GM18499 (cell line): Measurements from ENCODE around the gene HSPE1.

Experiments
- ATAC-seq: cut with Tn5 transposase; IDR thresholded peaks from one replicate; pipeline ENCODE4 v1.9.1; 2021; ENCODE audit warnings: moderate number of reproducible peaks; ENCODE audit not compliant: insufficient read depth, unreplicated experiment

The HSPE1 gene

DNA sequence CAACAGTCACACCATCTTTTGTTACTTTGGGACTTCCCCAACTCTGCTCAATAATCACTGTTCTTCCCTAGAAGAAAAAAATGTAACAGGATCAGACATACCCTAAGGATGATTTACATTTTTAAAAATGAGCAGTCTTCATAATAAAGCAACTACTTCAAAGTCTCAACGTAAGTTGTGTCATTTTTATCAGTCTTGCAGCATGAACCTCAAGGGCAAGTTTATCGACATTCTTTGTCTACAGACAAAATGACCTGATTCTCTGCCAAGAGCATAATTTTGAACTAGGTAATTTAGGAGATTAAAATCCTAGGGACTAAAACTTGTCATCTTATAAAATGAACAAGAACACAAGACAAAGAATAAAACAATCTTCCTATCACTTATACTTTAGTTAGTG is 2.9 kb upstream of the HSPE1 start:
- ATAC-seq = no peak

DNA sequence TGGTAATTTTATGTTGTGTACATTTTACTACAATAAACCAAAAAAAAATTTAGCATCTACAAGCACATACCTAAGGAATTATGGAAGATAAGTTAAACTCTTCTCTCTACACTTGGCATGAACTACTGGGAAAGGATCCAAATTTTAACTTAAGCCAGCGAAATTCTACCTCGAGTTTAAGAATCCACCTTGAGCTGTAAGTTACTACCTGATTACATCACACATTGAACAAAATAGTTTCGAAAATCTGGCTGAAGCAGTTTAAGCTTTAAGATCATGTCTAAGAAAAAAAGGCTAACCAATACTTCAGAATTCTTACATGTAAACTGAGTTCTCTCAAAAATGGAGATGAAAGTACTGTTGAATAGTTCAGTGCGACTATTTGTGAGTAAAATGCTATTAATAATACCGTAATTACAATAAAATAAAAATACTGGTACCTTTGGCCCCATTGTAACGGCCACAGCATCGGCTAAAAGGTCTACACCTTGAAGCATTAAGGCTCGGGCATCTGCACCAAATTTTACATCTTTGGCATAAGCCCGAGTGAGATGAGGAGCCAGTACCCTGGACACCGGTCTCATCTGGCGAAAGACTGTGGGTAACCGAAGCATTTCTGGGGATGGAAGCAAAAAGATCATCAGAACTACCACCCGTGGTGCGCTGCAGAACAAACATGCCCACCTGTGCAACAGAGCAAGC is 1.8 kb upstream of the HSPE1 start:
- no peak for ATAC-seq

DNA sequence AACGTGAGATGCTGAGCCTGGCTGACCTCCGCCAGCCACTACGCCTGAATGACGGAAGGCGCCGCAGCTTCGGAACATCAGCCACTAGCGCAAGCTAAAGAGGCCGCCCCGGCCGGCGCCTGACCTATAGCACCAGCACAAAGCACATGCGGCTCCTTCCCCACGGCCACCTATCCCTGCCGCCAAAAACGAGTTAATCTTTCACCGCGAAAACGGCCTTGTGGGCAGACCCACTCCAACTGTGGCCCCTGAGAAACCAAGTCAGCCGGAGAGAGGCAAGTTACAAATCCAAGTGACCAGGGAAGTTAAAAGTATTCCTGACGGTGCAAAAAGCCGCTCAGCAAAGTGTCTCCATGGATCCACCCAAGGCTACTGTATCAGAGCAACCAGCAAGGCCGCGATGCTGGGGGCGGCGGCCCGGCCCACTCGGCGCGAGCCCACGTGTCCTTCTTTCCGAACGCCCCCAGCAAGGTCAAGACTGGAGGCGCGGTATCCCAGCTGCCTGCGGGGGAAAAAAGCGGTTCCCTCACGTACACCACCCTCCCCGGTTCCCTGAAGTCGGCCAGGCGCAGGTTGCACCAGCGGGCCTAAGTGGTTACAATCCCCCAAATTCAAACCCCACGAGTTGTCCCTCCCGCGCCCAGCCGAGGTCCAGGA is 1.1 kb upstream of the HSPE1 start:
- ATAC-seq = no peak

- no peak for ATAC-seq
These were observed 438 bp downstream of the HSPE1 start for GRCh38 chr2:197500503-197501131.

GRCh38 chr2:197502201-197502600 is 2.0 kb downstream of the HSPE1 start:
- no peak for ATAC-seq

- ATAC-seq = no peak
These were observed 2.5 kb downstream of the HSPE1 start for GRCh38 chr2:197502685-197503084.

DNA sequence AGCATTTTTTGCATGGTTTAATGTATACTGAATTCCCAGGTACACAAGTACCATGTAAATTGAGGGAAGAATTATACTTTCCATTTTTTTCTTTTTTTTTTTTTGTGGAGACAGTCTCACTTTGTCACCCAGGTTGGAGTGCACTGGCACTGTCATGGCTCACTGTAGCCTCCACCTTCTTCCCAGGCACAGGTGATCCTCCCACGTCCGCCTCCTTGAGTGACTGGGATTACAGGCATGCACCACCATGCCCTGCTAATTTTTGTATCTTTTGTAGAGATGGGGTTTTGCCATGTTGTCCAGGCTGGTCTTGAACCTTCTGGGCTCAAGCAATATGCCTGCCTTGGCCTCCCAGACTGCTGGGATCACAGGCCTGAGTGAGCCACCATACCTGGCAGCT is 3.8 kb downstream of the HSPE1 start:
- ATAC-seq = no peak

- no peak for ATAC-seq
These were observed 4.3 kb downstream of the HSPE1 start for GRCh38 chr2:197504512-197504911.

- no peak for ATAC-seq
These were observed 6.5 kb downstream of the HSPE1 start for GRCh38 chr2:197506658-197507057.

GRCh38 chr2:197513915-197514314 is 13.7 kb downstream of the HSPE1 start:
- no peak for ATAC-seq

GRCh38 chr2:197514754-197515153 is 14.6 kb downstream of the HSPE1 start:
- no peak for ATAC-seq

- ATAC-seq = no peak
These were observed 15.1 kb downstream of the HSPE1 start for GRCh38 chr2:197515315-197515738.

DNA sequence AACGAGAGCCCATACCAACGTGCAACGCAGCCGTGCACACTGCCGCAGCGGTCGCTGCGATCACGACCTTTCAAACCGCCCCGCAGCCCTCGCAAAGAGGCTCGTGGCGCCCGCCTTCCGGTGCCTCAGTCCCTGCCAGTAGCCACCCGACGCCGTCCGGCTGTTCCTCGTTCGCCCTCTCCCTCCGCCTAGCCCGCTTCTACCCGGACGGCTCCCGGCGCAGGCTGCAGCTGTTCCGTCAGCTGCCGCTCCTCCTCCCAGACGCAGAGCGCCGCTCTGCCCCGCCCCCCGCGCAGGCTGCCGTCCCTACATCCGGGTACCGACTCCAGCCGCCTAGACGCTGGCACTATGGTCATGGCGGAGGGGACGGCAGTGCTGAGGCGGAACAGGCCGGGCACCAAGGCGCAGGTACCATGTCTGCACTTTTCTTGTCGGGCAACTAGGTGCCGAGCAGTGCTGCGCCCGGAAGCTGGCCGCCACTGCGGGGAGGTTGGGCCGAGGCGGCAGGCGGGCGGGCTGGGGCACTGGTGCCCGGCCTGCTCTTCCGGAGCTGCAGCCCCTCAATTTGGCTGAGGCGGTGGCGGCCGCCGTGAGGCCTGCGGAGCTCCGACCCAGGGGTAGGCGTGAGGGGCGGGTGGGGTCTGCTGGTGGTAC is 15.7 kb downstream of the HSPE1 start, which contains the start of gene MOB4:
MOB4 (plus strand) TSS at position 328 of the 654 bp plus-strand sequence; CDS start at position 349, 21 bp downstream.
- ATAC-seq = peak; percentile 81

DNA sequence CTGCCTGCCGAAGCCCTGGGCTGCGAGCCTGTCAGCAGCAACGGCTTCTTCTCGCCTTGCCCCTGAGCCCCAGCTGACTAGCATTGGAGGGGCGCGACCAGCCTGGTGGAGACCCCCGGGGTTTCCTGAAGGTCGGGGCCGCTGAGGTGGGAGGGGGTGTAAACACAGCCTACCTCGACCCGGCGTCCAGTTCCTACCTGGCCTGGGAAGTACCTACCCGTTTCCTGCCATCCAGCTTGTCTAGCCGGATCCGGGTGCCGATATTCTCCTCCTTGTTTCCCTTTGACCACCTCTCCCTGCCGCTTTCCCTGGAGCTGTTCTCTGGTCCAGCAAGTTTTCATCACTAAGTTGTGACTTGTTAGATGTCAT is 16.2 kb downstream of the HSPE1 start:
- no peak for ATAC-seq

GRCh38 chr2:197517150-197517549 is 17.0 kb downstream of the HSPE1 start:
- no peak for ATAC-seq

DNA sequence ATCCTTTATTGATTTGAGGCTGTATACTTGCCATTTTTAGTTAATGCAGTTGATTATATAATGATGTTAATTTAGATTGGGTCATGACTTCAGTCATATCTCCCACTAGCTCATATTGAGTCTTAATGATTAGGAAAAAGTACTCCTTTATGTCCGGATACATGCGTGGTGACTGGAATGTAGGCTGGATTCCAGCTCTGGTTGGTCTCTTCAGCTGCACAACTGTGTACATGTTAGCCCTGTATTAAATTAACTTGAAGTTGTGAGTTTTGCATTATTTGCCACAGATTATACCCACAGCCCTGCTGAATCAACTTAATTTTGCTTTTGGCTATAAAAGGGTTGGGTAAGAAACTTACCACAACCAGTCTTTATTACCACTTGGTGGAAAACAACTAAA is 38.2 kb downstream of the HSPE1 start:
- no peak for ATAC-seq

- no peak for ATAC-seq
These were observed 39.6 kb downstream of the HSPE1 start for GRCh38 chr2:197539734-197540133.

DNA sequence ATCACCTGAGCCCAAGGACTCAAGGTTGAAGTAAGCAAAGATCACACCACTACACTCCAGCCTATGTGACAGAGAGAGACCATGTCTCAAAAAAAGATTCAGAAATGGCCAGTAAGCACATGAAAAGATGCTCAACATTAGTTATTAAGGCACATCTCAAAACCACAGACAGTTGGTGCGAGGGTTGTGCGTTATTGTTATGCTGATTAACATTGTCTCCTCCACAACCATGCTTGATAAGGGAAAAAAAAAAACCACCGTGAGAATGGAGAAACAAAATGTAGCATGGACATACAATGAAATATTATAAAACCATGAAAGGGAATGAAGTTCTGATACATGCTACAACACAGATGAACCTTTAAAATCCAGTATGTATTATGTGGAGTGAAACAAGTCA is 43.0 kb downstream of the HSPE1 start:
- no peak for ATAC-seq

DNA sequence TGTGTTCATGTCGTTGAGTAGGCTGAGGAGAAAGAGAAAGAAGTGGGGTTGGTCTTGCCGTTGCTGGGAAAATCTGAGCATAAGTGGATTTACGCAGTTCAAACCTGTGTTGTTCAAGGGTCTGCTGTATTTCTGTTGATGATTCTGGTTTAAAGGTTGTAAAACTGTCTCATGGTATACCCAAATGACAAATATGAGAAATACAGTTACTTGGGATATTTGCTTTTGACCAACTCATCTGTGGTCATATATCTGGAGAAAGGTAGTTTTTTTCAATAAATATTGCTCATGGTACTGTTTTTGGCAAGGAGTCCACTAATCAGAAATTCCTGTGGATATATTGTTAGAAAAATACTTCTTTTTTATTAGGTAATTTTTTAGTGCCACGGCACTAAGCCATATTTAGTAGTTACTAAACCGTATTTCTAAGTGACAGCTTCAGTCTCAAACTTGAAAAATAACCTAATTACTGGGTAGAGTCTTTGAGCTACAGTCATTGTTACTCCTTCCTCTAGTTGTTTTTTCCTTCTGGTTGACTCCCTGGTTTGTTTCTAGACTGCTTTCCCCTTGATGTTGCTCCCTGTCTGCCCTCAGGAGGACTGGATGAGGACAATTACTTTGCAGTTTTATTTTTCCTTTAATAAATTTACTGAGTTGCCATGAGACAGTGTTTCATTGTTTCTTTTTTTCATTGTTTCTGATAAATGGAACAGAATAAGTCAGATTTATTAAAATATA is 47.2 kb downstream of the HSPE1 start:
- ATAC-seq = no peak

- ATAC-seq = no peak
These were observed 48.4 kb downstream of the HSPE1 start for GRCh38 chr2:197548582-197548981.
